Gastrocnemius medialis (tissue), 4 donors: ENCODE measurements around the gene ACSL5. TPM values are rescaled to one million over a fixed set of nuclear protein-coding genes. Genes with fewer than 3 reads are reported as not detected.

Experiments used
- ATAC-seq, 2 donors: fragments of 150-250 bp; one replicate each; pipeline ENCODE4 v1.9.1; 2016
- DNase-seq, 2 donors: peaks; one replicate each; pipeline ENCODE4 v3.0.0-alpha.2; 2019
- H3K27ac ChIP-seq, 4 donors: fragments of 200-600 bp; sonication (generic); 1 replicate in 1 of 4; 2 replicates in 3 of 4; pipeline ENCODE4 v1.5.1; 2016 to 2018; ENCODE audit warnings: mild to moderate bottlenecking in 2 of 4, moderate library complexity in 1 of 4
- H3K27me3 ChIP-seq, 3 donors: fragments of 200-600 bp; sonication (generic) in 2 of 3; 1 replicate in 1 of 3; 2 replicates in 2 of 3; pipeline versions ENCODE4 v1.5.1 to v1.6.0; 2016 to 2019; ENCODE audit warnings: mild to moderate bottlenecking in 1 of 3, moderate library complexity in 1 of 3
- H3K36me3 ChIP-seq, 2 donors: fragments of 200-600 bp; sonication (generic) in 1 of 2; one replicate each; pipeline ENCODE4 v1.5.1; 2017 to 2018
- H3K4me1 ChIP-seq, 2 donors: fragments of 200-600 bp; sonication (generic) in 1 of 2; one replicate each; pipeline ENCODE4 v1.5.1; 2016 to 2017; ENCODE audit warnings: mild to moderate bottlenecking in 2 of 2
- H3K4me3 ChIP-seq, 4 donors: fragments of 200-600 bp; sonication (generic) in 3 of 4; 1 replicate in 1 of 4; 2 replicates in 3 of 4; pipeline ENCODE4 v1.5.1; 2016 to 2019; ENCODE audit warnings: mild to moderate bottlenecking in 2 of 4
- H3K9me3 ChIP-seq, 3 donors: fragments of 200-600 bp; sonication (generic) in 2 of 3; 1 replicate in 1 of 3; 2 replicates in 2 of 3; pipeline ENCODE4 v1.5.1; 2016 to 2019
- CTCF ChIP-seq, 5 experiments: fragments of 450-650 bp in 3 of 5; fragments of 200-600 bp in 2 of 5; sonication (generic) in 2 of 5; IDR thresholded peaks in 4 of 5; conservative IDR thresholded peaks in 1 of 5; 1 replicate in 4 of 5; 2 replicates in 1 of 5; pipeline ENCODE4 v1.5.1; 2016 to 2019; ENCODE audit warnings: antibody characterized with exemption in 5 of 5, mild to moderate bottlenecking in 3 of 5, moderate library complexity in 3 of 5
- POLR2A ChIP-seq, 2 donors: fragments of 450-650 bp; IDR thresholded peaks; one replicate each; pipeline ENCODE4 v1.6.1; 2017; ENCODE audit warnings: antibody characterized with exemption in 2 of 2, mild to moderate bottlenecking in 2 of 2, moderate library complexity in 2 of 2
- in situ Hi-C, 4 donors: fragments of 200-750 bp; cut with MboI; loops; one replicate each; pipeline versions ENCODE4 v1.15.0 to v1.8.0; 2017; ENCODE audit warnings: low sequenced_read_pairs in 4 of 4
- intact Hi-C: fragments of 100-400 bp; cut with DNase I; formaldehyde crosslinking; loops from one replicate; pipeline ENCODE4 v1.15.1; 2023; ENCODE audit warnings: low total_unique reads
- total RNA-seq, 4 donors: library from RNA; depleted of rRNA; stranded (reverse); fragments of >200 nt; gene quantifications; one replicate each; pipeline versions ENCODE4 v1.1.0 to v1.2.3, GENCODE V29; 2016

Gene ACSL5
- total RNA-seq, 4 donors from 2014 or later: 2.2 to 4.1 (median 3.1) TPM

- no peaks in the 10 kb centered on the region for H3K9me3 ChIP-seq
- in situ Hi-C loops (no loop called here), intact Hi-C loops (no loop called here)
- H3K27me3 ChIP-seq: no peaks in the 10 kb centered on the region
- H3K36me3 ChIP-seq: no peaks in the 10 kb centered on the region
- no peaks in the 10 kb centered on the region for H3K4me1 ChIP-seq
- H3K4me3 ChIP-seq: no peak overlapping the region
- DNase-seq: no peak
- TF ChIP-seq CTCF (IDR thresholded peaks at IDR 0.05 in 4 of 5, conservative IDR thresholded peaks at IDR 0.05 in 1 of 5) (no peak), POLR2A (IDR thresholded peaks at IDR 0.05) (no peak)
- no peak overlapping the region for H3K27ac ChIP-seq
- no peak for ATAC-seq
Observed at GRCh38 chr10:112409755-112410154, 35.8 kb downstream of the ACSL5 start.

GRCh38 chr10:112412696-112413095, 38.8 kb downstream of the ACSL5 start:
- Histone ChIP-seq H3K4me1 (no peaks in the 10 kb centered on the region), H3K9me3 (no peaks in the 10 kb centered on the region), H3K36me3 (peaks cover 0 to 3% of the 10 kb centered on the region in 2 donors), H3K27me3 (no peaks in the 10 kb centered on the region), H3K4me3 (no peak overlapping the region), H3K27ac (no peak overlapping the region)
- intact Hi-C loops (no loop called here), in situ Hi-C loops (no loop called here)
- ATAC-seq (no peak), DNase-seq (no peak)
- TF ChIP-seq POLR2A (IDR thresholded peaks at IDR 0.05) (no peak), CTCF (IDR thresholded peaks at IDR 0.05 in 4 of 5, conservative IDR thresholded peaks at IDR 0.05 in 1 of 5) (no peak)

DNA sequence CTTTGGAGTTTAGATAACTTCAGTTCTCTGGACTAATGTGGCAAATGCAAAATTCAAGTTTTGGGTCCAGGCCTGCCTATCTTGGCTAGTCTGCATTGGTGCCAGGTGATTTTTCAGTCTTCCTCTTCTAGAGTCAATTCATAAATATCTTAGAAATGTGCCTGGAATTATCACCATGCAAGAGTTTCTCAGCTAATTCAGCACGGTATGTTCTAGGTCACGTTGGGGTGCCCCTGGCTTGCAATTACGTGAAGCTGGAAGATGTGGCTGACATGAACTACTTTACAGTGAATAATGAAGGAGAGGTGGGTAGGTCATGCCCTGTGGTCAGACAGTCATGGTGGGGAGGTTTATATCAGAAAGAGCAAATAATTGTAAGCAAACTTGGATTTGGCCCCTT, 47.8 kb downstream of the ACSL5 start:
- Histone ChIP-seq H3K27ac (no peak overlapping the region), H3K4me3 (no peak overlapping the region), H3K36me3 (peaks cover 0 to 12% of the 10 kb centered on the region in 2 donors), H3K27me3 (no peaks in the 10 kb centered on the region), H3K4me1 (no peaks in the 10 kb centered on the region), H3K9me3 (no peaks in the 10 kb centered on the region)
- intact Hi-C loops: no loop called here
- DNase-seq (no peak), ATAC-seq (no peak)
- TF ChIP-seq POLR2A (IDR thresholded peaks at IDR 0.05) (no peak), CTCF (IDR thresholded peaks at IDR 0.05 in 4 of 5, conservative IDR thresholded peaks at IDR 0.05 in 1 of 5) (no peak)
- in situ Hi-C loops: no loop called here

GRCh38 chr10:112424651-112425050, 50.7 kb downstream of the ACSL5 start:
- no peaks in the 10 kb centered on the region for H3K9me3 ChIP-seq
- intact Hi-C loops: no loop called here
- peaks cover 0 to 33% of the 10 kb centered on the region in 2 donors for H3K36me3 ChIP-seq
- H3K27ac ChIP-seq: no peak overlapping the region
- no peaks in the 10 kb centered on the region for H3K4me1 ChIP-seq
- in situ Hi-C loops: loop anchor here in 3 of 4 donors (25.0 kb wide), 1 partner anchor 237 kb away; the partner anchor contains the start of gene GPAM (in 3 of the 3)
- no peaks in the 10 kb centered on the region for H3K27me3 ChIP-seq
- DNase-seq (no peak), ATAC-seq (no peak)
- no peak overlapping the region for H3K4me3 ChIP-seq
- TF ChIP-seq CTCF (IDR thresholded peaks at IDR 0.05 in 4 of 5, conservative IDR thresholded peaks at IDR 0.05 in 1 of 5) (no peak), POLR2A (IDR thresholded peaks at IDR 0.05) (no peak)

DNA sequence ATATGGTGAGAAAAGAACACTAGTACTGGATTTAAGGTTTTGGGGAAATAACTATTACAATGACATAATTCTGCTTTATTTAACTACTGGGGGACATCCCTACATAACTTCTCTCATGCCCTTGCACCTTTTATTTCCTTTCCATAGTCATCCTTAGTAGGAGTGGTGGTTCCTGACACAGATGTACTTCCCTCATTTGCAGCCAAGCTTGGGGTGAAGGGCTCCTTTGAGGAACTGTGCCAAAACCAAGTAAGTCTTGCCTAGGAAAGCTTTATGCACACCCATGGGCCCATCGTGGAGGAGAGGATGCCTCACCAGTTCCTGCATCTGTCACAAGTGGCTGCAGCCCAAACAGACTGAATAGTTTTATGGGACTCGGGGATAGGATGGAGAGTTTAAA, 52.2 kb downstream of the ACSL5 start:
- in situ Hi-C loops (loop anchor here in 3 of 4 donors (25.0 kb wide), 1 partner anchor 239 kb away; the partner anchor contains the start of gene GPAM (in 3 of the 3)), intact Hi-C loops (no loop called here)
- Histone ChIP-seq H3K9me3 (no peaks in the 10 kb centered on the region), H3K4me3 (no peak overlapping the region), H3K36me3 (peaks cover 0 to 44% of the 10 kb centered on the region in 2 donors), H3K4me1 (no peaks in the 10 kb centered on the region), H3K27me3 (no peaks in the 10 kb centered on the region), H3K27ac (no peak overlapping the region)
- DNase-seq (no peak), ATAC-seq (no peak)
- TF ChIP-seq CTCF (IDR thresholded peaks at IDR 0.05 in 4 of 5, conservative IDR thresholded peaks at IDR 0.05 in 1 of 5): no peak
- TF ChIP-seq POLR2A (IDR thresholded peaks at IDR 0.05): no peak
